RWPE1 (cell line): ENCODE data around the gene KRTAP2-1.
"Not testable (repeated sequence)": the region's sequence is repeated elsewhere in the genome, so short reads cannot be mapped to it uniquely, and the experiment has no call there.

Experiments used
- CTCF ChIA-PET: fragments of 350-600 bp; sonication (Branson Sonifier 250); formaldehyde crosslinking; extraction: SDS; loops from one replicate; lab custom pipeline; 2021; lab: Yijun Ruan, JAX
- POLR2A ChIA-PET: fragments of 400-600 bp; formaldehyde crosslinking; extraction: SDS; loops from one replicate; lab custom pipeline; 2020; ENCODE audit warnings: antibody characterized with exemption; ENCODE audit not compliant: low non-redundant PET; lab: Yijun Ruan, JAX
- DNase-seq: peaks from one replicate; pipeline ENCODE4 v3.0.0; 2012; ENCODE audit warnings: low spot score
- H3K27ac ChIP-seq: fragments of 450-650 bp; 2 replicates; pipeline ENCODE4 v1.5.1; 2017
- TF ChIP-seq, protein P1 (sequence below): fragments of 450-650 bp; conservative IDR thresholded peaks from 2 replicates; pipeline ENCODE4 v1.5.1; 2017; ENCODE audit warnings: low read depth, mild to moderate bottlenecking

The KRTAP2-1 gene

DNA sequence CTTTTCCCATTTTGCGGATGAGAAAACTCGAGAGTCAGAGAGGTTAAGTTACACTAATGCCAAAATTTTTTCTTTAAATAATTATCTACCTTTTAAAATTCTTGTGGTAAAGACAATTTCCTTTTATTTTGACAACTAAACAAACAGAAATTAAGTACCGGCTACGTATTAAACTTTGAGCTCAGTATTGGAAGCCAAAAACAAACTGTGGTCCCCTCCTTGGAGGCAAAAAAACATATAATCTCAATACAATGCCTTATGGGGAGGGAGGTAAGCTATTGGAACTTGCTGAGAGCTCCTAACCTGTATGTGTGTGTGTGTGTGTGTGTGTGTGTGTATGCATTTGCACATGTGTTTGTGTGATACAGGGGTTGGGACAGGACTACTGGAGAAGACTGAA is 16.3 kb upstream of the KRTAP2-1 start:
- TF ChIP-seq, protein P1, sequence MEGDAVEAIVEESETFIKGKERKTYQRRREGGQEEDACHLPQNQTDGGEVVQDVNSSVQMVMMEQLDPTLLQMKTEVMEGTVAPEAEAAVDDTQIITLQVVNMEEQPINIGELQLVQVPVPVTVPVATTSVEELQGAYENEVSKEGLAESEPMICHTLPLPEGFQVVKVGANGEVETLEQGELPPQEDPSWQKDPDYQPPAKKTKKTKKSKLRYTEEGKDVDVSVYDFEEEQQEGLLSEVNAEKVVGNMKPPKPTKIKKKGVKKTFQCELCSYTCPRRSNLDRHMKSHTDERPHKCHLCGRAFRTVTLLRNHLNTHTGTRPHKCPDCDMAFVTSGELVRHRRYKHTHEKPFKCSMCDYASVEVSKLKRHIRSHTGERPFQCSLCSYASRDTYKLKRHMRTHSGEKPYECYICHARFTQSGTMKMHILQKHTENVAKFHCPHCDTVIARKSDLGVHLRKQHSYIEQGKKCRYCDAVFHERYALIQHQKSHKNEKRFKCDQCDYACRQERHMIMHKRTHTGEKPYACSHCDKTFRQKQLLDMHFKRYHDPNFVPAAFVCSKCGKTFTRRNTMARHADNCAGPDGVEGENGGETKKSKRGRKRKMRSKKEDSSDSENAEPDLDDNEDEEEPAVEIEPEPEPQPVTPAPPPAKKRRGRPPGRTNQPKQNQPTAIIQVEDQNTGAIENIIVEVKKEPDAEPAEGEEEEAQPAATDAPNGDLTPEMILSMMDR, result no peak
- ChIA-PET POLR2A (no interaction called here), CTCF (interaction anchor here (0.5 kb wide), 1 partner anchor 735 kb away, joined by 3 read pairs; no protein-coding TSS in a partner anchor)
- DNase-seq, result no peak
- no peak overlapping the region for H3K27ac ChIP-seq

DNA sequence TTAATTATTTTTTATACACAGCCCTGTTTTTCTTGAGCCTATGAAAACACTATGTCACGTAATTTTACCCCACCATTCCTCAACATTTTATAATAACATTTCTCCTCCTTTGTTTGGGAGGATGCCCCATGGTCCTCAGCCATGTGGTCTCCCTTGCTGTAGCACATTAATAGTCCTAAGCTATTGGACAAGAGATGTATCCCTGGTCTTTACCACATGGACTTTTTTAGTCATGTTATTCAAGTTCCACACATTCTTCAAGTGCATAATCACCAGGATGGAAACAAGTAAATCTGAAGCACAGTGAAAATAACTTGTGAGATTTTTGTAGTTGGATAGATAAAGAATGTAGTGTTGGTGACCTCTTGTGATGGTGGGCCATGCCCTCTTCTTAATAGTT is 14.8 kb upstream of the KRTAP2-1 start:
- H3K27ac ChIP-seq, result no peak overlapping the region
- POLR2A ChIA-PET, result no interaction called here
- TF ChIP-seq, protein P1, result no peak
- CTCF ChIA-PET, result no interaction called here
- DNase-seq, result peak; percentile 54

DNA sequence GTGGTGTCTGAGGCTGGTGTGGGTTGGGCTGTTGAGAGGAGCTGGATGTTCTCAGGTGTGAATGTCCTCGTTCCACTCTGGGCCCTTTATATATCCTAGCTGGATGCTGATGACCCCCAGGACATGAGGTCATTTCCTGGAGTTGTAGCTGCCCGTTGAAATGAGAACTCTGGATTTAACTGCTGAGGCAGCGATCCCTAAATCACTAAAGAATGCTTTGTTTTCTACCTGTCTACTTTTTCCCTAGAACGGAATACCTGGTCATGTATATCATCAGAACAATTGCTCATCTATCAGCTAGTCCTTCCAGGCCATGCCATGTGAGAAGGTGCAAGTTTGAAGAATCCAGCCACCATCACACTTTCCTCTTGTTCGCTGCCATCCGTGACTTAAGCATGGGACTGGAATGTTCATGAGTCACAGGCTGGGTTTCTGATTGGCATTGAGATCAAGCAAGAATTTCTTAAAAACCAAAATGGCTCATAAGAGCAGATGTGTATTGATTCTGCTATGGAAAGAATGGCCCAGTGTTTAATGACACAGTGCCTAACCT is 13.0 kb upstream of the KRTAP2-1 start, which contains the start of gene KRTAP2-3:
TSS of gene KRTAP2-3 (minus strand) at position 63 of the 553 bp plus-strand sequence. CDS start 64 bp downstream, outside the sequence.
- DNase-seq, result peak; percentile 81
- TF ChIP-seq, protein P1, result no peak
- CTCF ChIA-PET, result no interaction called here
- POLR2A ChIA-PET, result no interaction called here
- H3K27ac ChIP-seq, result no peak within 1 kb of the TSS

DNA sequence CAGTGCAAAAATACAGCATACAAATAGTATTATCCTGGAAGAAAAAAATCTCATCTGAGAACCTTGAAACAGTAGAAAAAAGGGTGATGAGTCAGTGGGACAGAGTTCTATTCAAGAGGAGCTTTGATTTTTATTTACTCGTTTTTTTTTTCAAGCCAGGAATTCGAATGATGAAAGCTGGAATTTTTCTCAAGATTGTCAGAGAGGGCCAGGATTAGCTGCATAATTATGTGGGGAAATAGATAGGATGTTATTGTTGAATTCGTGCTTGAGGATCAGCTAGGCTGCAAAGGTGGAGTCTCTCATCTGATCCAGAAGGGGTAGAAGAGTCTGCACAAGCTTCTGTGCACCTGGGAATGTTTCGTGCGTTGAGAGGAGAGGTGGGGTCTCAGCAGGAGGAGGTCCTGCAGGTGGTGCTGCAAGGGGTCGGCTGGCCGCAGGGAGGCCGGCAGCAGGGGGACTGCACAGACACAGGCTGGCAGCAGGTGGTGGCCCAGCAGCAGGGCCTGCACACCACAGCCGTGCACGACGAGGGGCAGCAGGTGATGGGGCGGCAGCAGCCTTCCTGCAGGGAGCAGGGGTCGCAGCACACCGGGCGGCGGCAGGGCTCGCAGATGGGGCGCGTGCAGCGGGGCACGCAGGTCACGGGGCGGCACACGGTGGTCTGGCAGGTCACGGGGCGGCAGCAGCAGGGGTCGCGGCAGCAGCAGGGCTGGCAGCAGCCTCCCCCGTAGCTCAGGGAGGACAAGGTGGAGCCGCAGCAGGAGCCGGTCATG is 12.3 kb upstream of the KRTAP2-1 start:
- POLR2A ChIA-PET, result interaction anchor here (0.6 kb wide), 1 partner anchor 445 kb away, joined by 5 read pairs; no protein-coding TSS in a partner anchor
- H3K27ac ChIP-seq, CTCF ChIA-PET: not testable (repeated sequence)
- peak; percentile 43 for DNase-seq

DNA sequence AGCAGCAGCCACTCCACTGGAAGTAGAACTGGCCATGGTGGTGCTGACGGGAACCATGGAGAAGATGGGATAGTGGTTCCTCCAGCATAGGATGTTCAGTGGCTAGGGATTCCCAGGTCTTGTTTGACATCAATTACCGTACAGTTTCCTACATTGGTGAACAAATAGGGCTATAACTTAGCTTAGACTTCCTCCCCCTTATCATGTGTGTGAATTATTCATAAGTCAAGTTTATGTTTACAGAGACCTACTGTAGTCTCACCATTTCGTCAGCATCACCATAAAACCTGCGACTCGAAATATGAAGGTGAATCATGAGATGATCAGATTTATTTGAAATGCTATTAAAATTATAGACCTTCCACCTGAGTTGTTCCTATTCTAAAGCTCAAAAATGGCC is 11.6 kb upstream of the KRTAP2-1 start:
- POLR2A ChIA-PET, result interaction anchor here (0.6 kb wide), 1 partner anchor 445 kb away, joined by 5 read pairs; no protein-coding TSS in a partner anchor
- no peak overlapping the region for H3K27ac ChIP-seq
- CTCF ChIA-PET, result interaction anchor here (1.3 kb wide), 1 partner anchor 39 kb away, joined by 3 read pairs; no protein-coding TSS in a partner anchor
- no peak for DNase-seq
- TF ChIP-seq, protein P1, result no peak

DNA sequence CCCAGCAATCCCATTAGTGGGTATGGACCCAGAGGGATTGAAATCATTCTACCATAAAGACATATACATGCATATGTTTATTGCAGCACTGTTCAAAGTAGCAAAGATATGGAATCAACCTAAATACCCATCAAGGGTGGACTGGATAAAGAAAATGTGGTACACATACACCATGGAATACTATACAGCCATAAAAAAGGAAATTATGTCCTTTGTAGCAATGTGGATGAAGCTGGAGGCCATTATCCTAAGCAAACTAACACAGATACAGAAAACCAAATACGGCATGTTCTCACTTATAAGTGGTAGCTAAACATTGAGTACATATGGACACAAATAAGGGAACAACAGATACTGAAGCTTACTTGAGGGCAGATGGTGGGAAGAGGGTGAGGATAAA is 10.4 kb upstream of the KRTAP2-1 start:
- DNase-seq, result no peak
- POLR2A ChIA-PET, result no interaction called here
- CTCF ChIA-PET, result interaction anchor here (0.6 to 1.3 kb wide), 2 partner anchors 38 to 168 kb away, joined by 3 to 4 read pairs; no protein-coding TSS in a partner anchor
- H3K27ac ChIP-seq, result no peak overlapping the region
- TF ChIP-seq, protein P1, result no peak

DNA sequence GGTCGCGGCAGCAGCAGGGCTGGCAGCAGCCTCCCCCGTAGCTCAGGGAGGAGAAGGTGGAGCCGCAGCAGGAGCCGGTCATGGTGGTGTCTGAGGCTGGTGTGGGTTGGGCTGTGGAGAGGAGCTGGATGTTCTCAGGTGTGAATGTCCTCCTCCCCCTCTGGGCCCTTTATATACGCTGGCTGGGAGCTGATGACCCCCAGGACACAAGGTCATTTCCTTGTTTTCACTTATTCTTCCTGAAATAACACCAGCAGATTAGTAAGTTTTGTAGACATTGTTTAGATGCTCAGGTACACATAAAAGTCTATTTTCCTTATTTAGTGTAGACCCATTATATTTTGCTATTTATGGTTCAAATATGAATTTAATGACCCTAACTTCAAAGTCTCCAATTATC is 8.0 kb upstream of the KRTAP2-1 start, which contains the start of gene KRTAP2-2:
TSS of gene KRTAP2-2 (minus strand) at position 101 of the 400 bp plus-strand sequence. CDS start at position 82, 19 bp downstream.
- H3K27ac ChIP-seq, CTCF ChIA-PET, POLR2A ChIA-PET, DNase-seq: not testable (repeated sequence)

DNA sequence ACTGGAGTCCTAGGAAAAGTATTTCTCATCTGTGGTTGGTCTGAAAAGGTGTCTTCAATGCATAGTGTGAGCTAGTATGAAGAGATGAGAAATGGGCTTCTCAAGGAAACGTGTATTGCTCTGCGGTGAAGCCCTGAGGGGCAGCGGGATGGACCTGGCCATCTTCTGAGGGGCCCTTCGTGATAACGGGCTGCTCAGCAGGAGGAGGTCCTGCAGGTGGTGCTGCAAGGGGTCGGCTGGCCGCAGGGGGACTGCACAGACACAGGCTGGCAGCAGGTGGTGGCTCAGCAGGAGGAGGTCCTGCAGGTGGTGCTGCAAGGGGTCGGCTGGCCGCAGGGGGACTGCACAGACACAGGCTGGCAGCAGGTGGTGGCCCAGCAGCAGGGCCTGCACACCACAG is 7.4 kb upstream of the KRTAP2-1 start:
- CTCF ChIA-PET, DNase-seq, POLR2A ChIA-PET, H3K27ac ChIP-seq: not testable (repeated sequence)
